Activated T-cell treated with anti-CD3 and anti-CD28 coated beads, Interleukin-2, amount 50 U/mL, for 4 hours (primary cell): Measurements from ENCODE around the gene CELF4. TPM values are rescaled to one million over a fixed set of nuclear protein-coding genes. Genes with fewer than 3 reads are reported as not detected.

Source experiments
- ATAC-seq, 2 donors: fragments of 200-7000 bp; cut with Tn5 transposase; one replicate each; pipeline ENCODE4 v1.10.0; 2021
- DNase-seq: peaks from one replicate; pipeline ENCODE4 v3.0.0-alpha.2; 2020
- H3K27me3 Mint-ChIP-seq: one replicate; pipeline ENCODE4 v1.8.0; 2021; ENCODE audit warnings: low read depth, mixed read lengths
- H3K36me3 Mint-ChIP-seq: one replicate; pipeline ENCODE4 v1.8.0; 2022; ENCODE audit warnings: mixed read lengths; ENCODE audit not compliant: insufficient read depth
- H3K4me1 Mint-ChIP-seq: one replicate; pipeline ENCODE4 v1.8.0; 2021; ENCODE audit warnings: low read depth, mixed read lengths
- H3K4me3 Mint-ChIP-seq: one replicate; pipeline ENCODE4 v1.8.0; 2021; ENCODE audit warnings: mild to moderate bottlenecking, moderate library complexity, mixed read lengths
- H3K9me3 Mint-ChIP-seq: one replicate; pipeline ENCODE4 v1.8.0; 2021; ENCODE audit warnings: mixed read lengths
- total RNA-seq, 3 donors: library from RNA; stranded (reverse); gene quantifications; one replicate each; pipeline ENCODE4 v1.2.1, GENCODE V29; 2021

The CELF4 gene
- total RNA-seq, 3 donors from 2014 or later: not detected

- ATAC-seq (no peak), DNase-seq (no peak)
- Mint-ChIP-seq H3K27me3 (no peaks in the 10 kb centered on the region), H3K9me3 (peaks cover 5% of the 10 kb centered on the region), H3K4me1 (no peaks in the 10 kb centered on the region), H3K36me3 (peaks cover 6% of the 10 kb centered on the region), H3K4me3 (no peak overlapping the region)
These were observed 334.3 kb downstream of the CELF4 start for GRCh38 chr18:37231251-37231650.

- ATAC-seq (no peak), DNase-seq (no peak)
- H3K9me3 Mint-ChIP-seq: peaks cover 5% of the 10 kb centered on the region
- H3K4me1 Mint-ChIP-seq: no peaks in the 10 kb centered on the region
- no peak overlapping the region for H3K4me3 Mint-ChIP-seq
- no peaks in the 10 kb centered on the region for H3K27me3 Mint-ChIP-seq
- H3K36me3 Mint-ChIP-seq: peaks cover 6% of the 10 kb centered on the region
These were observed 334.8 kb downstream of the CELF4 start for GRCh38 chr18:37230768-37231167.

GRCh38 chr18:37225279-37225678 is 340.3 kb downstream of the CELF4 start:
- DNase-seq (no peak), ATAC-seq (no peak)
- Mint-ChIP-seq H3K36me3 (peaks cover 25% of the 10 kb centered on the region), H3K9me3 (peaks cover 5% of the 10 kb centered on the region), H3K4me1 (no peaks in the 10 kb centered on the region), H3K27me3 (no peaks in the 10 kb centered on the region), H3K4me3 (no peak overlapping the region)

- peaks cover 28% of the 10 kb centered on the region for H3K36me3 Mint-ChIP-seq
- H3K4me3 Mint-ChIP-seq: no peak overlapping the region
- DNase-seq (no peak), ATAC-seq (no peak)
- peaks cover 4% of the 10 kb centered on the region for H3K9me3 Mint-ChIP-seq
- H3K4me1 Mint-ChIP-seq: no peaks in the 10 kb centered on the region
- H3K27me3 Mint-ChIP-seq: no peaks in the 10 kb centered on the region
These were observed 342.6 kb downstream of the CELF4 start for GRCh38 chr18:37222999-37223378.

- ATAC-seq: no peak
- no peak for DNase-seq
- H3K4me3 Mint-ChIP-seq: no peak overlapping the region
- no peaks in the 10 kb centered on the region for H3K4me1 Mint-ChIP-seq
- H3K27me3 Mint-ChIP-seq: no peaks in the 10 kb centered on the region
- no peaks in the 10 kb centered on the region for H3K9me3 Mint-ChIP-seq
- peaks cover 24% of the 10 kb centered on the region for H3K36me3 Mint-ChIP-seq
These were observed 343.1 kb downstream of the CELF4 start for GRCh38 chr18:37222354-37222998.

- ATAC-seq: no peak
These were observed 346.3 kb downstream of the CELF4 start for GRCh38 chr18:37219257-37219656.

GRCh38 chr18:37218022-37218590 is 347.5 kb downstream of the CELF4 start:
- H3K4me1 Mint-ChIP-seq: no peaks in the 10 kb centered on the region
- no peaks in the 10 kb centered on the region for H3K27me3 Mint-ChIP-seq
- no peaks in the 10 kb centered on the region for H3K9me3 Mint-ChIP-seq
- DNase-seq (no peak), ATAC-seq (no peak)
- no peak overlapping the region for H3K4me3 Mint-ChIP-seq
- peaks cover 30% of the 10 kb centered on the region for H3K36me3 Mint-ChIP-seq

More at GRCh38 chr18:37219257-37219656, 346.3 kb downstream of the CELF4 start:
- Mint-ChIP-seq H3K4me1 (no peaks in the 10 kb centered on the region), H3K36me3 (peaks cover 28% of the 10 kb centered on the region), H3K27me3 (no peaks in the 10 kb centered on the region), H3K4me3 (no peak overlapping the region), H3K9me3 (no peaks in the 10 kb centered on the region)
- DNase-seq: no peak

GRCh38 chr18:37210781-37211180 is 354.8 kb downstream of the CELF4 start:
- no peaks in the 10 kb centered on the region for H3K4me1 Mint-ChIP-seq

GRCh38 chr18:37207343-37207742 is 358.3 kb downstream of the CELF4 start:
- Mint-ChIP-seq H3K4me1 (no peaks in the 10 kb centered on the region), H3K4me3 (no peak overlapping the region), H3K27me3 (no peaks in the 10 kb centered on the region), H3K36me3 (peaks cover 2% of the 10 kb centered on the region), H3K9me3 (peaks cover 6% of the 10 kb centered on the region)
- no peak for DNase-seq
- no peak for ATAC-seq

More at GRCh38 chr18:37210781-37211180, 354.8 kb downstream of the CELF4 start:
- H3K9me3 Mint-ChIP-seq: no peaks in the 10 kb centered on the region
- DNase-seq (no peak), ATAC-seq (no peak)
- no peak overlapping the region for H3K4me3 Mint-ChIP-seq
- H3K27me3 Mint-ChIP-seq: no peaks in the 10 kb centered on the region
- H3K36me3 Mint-ChIP-seq: peaks cover 12% of the 10 kb centered on the region

- ATAC-seq (no peak), DNase-seq (no peak)
- no peaks in the 10 kb centered on the region for H3K27me3 Mint-ChIP-seq
- H3K4me3 Mint-ChIP-seq: no peak overlapping the region
- H3K36me3 Mint-ChIP-seq: peaks cover 28% of the 10 kb centered on the region
- no peaks in the 10 kb centered on the region for H3K4me1 Mint-ChIP-seq
- H3K9me3 Mint-ChIP-seq: peaks cover 38% of the 10 kb centered on the region
These were observed 365.9 kb downstream of the CELF4 start for GRCh38 chr18:37199741-37200140.
